SK-N-MC (cell line): ENCODE results near the gene DENND4C.

Source experiments
- EZH2 ChIP-seq: fragments of 200-600 bp; sonication (generic); IDR thresholded peaks from one replicate; pipeline ENCODE4 v1.6.1; 2017; ENCODE audit warnings: antibody characterized with exemption
- FOXP2 ChIP-seq: optimal IDR thresholded peaks from 2 replicates; pipeline ENCODE3; 2011; ENCODE audit warnings: mild to moderate bottlenecking, moderate library complexity; ENCODE audit not compliant: insufficient read depth; ENCODE audit errors: extremely low read length, control extremely low read depth
- POLR2AphosphoS5 ChIP-seq: IDR thresholded peaks from 2 replicates; pipeline ENCODE4 v1.6.1; 2012; ENCODE audit warnings: mild to moderate bottlenecking, low read depth, low read length, borderline replicate concordance

DNA sequence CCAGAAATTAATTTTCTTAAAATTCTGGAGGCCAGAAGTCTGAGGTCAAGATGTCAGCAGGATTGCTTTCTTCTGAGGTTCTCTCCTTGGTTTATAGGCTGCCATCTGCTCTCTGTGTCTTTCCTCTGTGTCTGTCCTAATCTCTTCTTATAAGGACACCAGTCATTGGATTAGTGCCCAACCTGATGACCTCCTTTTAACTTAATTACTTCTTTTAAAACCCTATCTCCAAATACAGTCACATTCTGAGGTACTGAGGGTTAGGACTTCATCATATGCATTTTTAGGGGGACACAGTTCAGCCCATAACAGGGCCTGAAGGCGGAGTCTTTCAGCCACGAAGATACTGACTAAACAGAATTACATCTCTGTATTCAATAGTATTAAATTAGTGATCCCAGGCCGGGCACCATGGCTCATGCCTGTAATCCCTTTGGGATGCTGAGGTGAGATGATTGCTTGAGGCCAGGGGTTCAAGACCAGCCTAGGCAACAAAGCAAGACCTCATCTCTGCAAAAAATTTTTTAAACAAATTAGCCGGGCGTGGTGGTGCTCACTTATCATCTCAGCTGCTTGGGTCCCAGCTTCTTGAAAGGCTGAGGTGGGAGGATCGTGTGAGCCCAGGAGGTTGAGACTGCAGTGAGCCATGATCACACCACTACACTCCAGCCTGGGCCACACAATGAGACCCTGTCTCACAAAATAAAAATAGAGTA, 155.5 kb downstream of the DENND4C start:
- TF ChIP-seq FOXP2 = no peak
- no peak for TF ChIP-seq EZH2
- no peak for TF ChIP-seq POLR2AphosphoS5
